NCI-H146 treated with DMSO at 0.1 percent for 48 hours (cell line): ENCODE measurements around the gene ZNF593.

Experiments used
- DNase-seq: peaks from one replicate; lab custom pipeline; 2025; ENCODE audit not compliant: unreplicated experiment; lab: John Stamatoyannopoulos, UW

The ZNF593 gene

GRCh38 chr1:26200413-26200812 is 30.7 kb downstream of the ZNF593 start:
- no peak for DNase-seq

- DNase-seq = no peak
These were observed 34.1 kb downstream of the ZNF593 start for GRCh38 chr1:26203642-26204318.

GRCh38 chr1:26210147-26210870 is 40.6 kb downstream of the ZNF593 start:
- DNase-seq = no peak

GRCh38 chr1:26212726-26213125 is 43.0 kb downstream of the ZNF593 start:
- DNase-seq = no peak

- DNase-seq = no peak
These were observed 43.7 kb downstream of the ZNF593 start for GRCh38 chr1:26213335-26213905.

- DNase-seq = no peak
These were observed 45.5 kb downstream of the ZNF593 start for GRCh38 chr1:26215246-26215645.

- no peak for DNase-seq
These were observed 49.3 kb downstream of the ZNF593 start for GRCh38 chr1:26218906-26219494.
